HG02571 (cell line): ENCODE data around the gene LOC101059915.
"Not testable (repeated sequence)": the region's sequence is repeated elsewhere in the genome, so short reads cannot be mapped to it uniquely, and the experiment has no call there.

Experiments used
- ATAC-seq: cut with Tn5 transposase; IDR thresholded peaks from one replicate; pipeline ENCODE4 v1.9.1; 2021; ENCODE audit warnings: mild to moderate bottlenecking, moderate library complexity; ENCODE audit not compliant: unreplicated experiment

Gene LOC101059915

DNA sequence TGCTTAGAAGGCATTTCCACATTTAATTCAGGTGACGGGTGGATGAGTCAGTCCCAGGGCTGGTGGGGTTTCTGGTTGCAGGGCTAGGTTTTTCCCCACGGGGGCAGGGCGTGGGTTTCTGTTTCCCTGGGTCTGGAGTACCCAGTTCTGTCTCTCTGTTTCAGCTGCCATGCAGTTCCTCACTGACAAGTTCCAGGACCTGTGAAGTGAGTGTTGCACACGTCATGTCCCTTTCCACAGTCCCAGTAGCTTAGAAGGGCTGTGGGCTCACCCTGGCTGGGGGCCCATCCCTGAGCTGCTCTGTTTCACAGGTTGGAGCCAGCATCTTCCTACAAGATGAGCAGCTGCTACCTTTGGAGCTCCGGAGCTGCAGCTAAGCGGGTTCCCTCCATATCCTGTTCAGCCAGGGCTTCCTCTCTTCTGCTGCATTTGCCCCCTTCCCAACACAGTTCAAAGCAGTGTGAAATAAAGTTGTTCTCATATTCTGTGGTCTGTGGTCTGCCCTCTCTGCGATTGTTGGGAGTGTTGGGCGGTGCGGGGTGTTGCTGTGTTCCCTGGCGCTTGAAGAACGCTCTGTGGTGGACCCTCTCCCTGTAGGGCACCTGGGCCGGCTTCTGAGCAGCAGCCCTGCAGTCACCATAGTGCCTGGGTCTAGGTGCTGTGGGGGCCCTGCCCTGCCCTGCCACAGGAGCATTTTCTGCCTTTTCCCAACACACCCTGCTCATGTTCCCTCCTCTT lies 3.9 kb downstream of the LOC101059915 start:
- no peak for ATAC-seq

DNA sequence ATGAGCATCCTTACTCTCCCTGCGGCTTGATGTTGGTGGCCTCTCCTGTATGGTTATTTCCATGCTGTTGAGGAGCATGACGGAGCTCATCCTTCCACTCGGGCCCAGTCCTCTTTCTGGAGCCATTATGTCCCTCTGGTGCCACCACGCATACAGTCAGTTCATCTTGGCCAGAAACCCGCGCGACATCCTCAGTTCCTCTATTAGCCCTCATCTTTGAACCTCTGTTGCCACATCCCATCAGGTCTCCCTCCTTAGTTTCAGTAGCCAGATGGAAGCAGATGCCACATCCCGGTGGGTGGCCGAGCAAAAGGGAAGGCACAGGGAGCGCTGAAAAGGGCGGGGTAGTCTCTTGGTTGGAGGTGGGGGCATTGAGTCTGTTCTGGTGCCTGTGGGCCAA lies 4.6 kb downstream of the LOC101059915 start:
- ATAC-seq = no peak

DNA sequence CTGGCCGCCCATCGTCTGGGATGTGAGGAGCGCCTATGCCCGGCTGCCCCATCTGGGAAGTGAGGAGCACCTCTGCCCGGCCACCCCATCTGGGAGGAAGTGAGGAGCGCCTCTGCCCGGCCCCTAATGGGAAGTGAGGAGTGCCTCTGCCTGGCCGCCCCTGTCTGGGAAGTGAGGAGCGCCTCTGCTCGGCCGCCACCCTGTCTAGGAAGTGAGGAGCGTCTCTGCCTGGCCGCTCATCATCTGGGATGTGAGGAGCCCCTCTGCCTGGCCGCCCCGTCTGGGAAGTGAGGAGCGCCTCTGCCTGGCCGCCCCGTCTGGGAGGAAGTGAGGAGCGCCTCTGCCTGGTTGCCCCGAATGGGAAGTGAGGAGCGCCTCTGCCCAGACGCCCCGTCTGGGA lies 8.3 kb downstream of the LOC101059915 start:
- not testable (repeated sequence) for ATAC-seq

- not testable (repeated sequence) for ATAC-seq
Observed at GRCh38 chrX:71676068-71676795, 8.9 kb downstream of the LOC101059915 start.

GRCh38 chrX:71677195-71677594 lies 9.8 kb downstream of the LOC101059915 start:
- not testable (repeated sequence) for ATAC-seq

- no peak for ATAC-seq
Observed at GRCh38 chrX:71679575-71680207, 12.3 kb downstream of the LOC101059915 start.

DNA sequence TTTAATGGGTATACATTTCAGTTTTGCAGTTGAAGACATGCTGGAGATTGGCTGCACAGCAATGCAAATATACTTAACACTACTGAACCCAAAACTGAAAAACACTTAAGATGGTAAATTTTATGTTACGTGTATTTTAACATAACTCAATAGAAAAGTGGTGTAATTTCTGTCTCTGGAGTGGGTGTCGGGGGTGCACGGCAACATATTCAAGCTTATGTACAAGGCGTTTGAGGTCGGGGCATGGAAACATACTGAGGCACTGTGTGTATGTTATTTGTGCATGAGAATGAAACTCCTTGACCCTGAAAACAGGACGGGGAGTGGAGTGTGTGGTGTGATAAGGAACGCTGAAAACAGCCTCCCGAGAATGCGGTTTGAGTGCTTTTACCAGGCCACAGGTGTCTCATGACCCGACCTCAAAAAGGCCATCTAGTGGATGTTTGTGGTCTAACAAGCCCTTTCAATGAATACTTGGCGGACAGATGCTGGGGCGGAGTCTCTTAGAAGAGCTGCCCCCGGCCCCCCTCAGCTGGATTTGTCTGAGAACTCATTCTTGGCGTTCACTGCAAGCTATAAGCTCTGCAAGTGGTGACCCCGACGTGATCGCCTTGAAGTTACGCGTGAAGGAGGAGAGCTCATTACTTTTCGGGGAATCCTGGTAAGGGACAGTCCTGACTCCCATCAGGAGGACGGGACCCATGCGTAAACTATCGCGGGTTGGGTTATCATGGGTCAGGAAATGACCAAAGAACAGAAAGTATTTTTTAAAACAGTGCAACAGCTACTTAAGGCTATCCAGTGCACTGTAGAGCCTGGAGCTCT lies 29.5 kb downstream of the LOC101059915 start:
- ATAC-seq = peak; percentile 42

- ATAC-seq = peak; percentile 61
Observed at GRCh38 chrX:71697466-71698298, 30.3 kb downstream of the LOC101059915 start.

DNA sequence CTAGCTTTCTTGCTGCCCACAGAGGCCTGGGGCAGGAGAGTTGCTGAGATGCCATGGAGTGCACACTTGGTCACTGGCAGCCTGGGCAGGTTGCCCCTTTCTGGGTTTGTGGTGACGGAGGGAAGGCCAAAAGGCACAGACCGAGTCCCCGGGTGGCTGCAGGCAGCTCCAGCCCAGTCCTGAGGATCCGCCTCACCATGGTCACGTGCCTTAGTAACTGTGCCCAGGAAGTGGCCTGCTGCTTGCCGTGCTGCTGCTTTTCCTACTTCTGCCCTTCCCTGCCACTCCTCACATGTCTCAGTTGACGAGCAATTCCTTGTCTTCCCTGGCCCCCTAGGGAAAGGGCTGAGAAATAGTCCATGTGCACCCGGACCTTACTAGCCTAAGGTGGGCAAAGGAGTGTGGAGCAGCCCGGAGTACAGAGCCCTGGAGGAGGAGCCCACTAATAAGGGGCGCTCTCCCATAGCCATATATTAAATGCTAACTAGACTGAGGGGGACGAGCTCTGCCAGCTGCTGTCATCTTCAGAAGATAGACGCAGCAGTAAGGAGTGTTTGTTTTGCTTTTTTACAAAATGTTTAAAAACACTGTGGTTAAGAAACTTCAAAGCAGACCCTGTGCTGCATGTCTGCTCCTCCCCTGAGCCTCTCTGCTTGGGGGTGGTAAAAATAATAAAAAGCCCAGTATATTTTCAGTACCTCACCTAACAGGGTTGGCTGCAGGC lies 31.1 kb downstream of the LOC101059915 start:
- ATAC-seq = not testable (repeated sequence)

GRCh38 chrX:71699023-71699344 lies 31.6 kb downstream of the LOC101059915 start:
- not testable (repeated sequence) for ATAC-seq

DNA sequence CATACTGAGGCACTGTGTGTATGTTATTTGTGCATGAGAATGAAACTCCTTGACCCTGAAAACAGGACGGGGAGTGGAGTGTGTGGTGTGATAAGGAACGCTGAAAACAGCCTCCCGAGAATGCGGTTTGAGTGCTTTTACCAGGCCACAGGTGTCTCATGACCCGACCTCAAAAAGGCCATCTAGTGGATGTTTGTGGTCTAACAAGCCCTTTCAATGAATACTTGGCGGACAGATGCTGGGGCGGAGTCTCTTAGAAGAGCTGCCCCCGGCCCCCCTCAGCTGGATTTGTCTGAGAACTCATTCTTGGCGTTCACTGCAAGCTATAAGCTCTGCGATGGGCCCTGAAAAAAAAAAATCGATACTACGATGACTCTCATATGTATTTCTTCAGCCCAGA lies 35.5 kb downstream of the LOC101059915 start:
- not testable (repeated sequence) for ATAC-seq

DNA sequence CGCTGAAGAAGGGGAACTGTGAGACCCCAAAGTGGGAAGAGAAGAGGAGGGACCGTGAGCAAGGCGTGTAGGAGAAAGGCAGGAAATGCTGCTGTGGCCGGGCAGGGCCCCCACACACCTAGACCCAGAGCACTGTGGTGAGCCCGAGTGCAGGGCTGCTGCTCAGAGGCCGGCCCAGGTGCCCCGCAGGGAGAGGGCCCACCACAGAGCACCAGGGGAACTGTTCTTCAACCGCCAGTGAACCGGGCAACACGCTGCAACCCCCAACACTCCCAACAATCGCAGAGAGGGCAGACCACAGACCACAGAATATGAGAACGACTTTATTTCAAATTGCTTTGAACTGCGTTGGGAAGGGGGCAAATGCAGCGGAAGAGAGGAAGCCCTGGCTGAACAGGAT lies 46.7 kb downstream of the LOC101059915 start:
- not testable (repeated sequence) for ATAC-seq

GRCh38 chrX:71715551-71715950 lies 48.2 kb downstream of the LOC101059915 start:
- not testable (repeated sequence) for ATAC-seq

DNA sequence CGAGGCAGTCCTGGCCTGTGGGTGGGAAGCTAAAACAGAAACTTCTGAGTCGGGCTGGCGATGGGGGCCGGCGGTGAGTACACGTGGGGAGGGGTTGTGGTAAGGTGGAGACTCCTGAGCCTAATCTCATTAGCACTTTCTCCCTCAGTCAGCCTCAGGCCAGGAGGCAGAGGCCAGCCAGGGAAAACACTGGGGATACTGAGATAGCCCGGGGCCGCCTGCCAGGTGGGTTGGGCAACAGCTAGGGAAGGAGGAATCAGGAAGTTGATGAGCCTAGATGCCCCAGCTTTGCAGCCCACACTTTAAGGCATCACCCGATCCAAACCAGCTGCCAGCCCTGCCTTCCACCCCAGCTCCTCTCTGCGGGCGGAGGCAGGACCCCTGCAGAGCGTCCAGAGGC lies 49.0 kb downstream of the LOC101059915 start:
- ATAC-seq = not testable (repeated sequence)

GRCh38 chrX:71718185-71718584 lies 50.8 kb downstream of the LOC101059915 start, which contains the start of gene CXorf49:
Gene CXorf49, minus strand, starts transcription at chrX:71718285. Its CDS starts 134 bp downstream, at chrX:71718151.
- ATAC-seq = not testable (repeated sequence)

DNA sequence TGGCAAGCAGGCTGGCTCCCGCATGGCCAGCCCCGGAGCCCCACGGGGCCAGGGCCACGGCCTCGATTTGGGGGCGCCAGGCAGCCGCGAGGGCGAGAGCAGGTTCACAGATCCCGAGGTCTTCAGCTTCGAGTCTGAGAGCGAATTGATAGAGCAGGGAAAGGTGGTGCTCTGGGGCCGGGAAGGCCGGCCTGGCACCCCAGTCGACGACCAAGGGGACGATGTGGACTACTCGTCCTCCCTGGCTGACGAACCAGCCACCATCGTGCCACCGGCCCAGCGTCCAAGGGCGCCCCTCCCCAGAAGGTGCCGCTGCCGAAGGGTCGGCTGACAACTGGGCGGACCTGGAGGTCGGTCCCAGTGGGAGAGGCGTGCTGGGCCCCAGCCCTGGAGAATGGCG lies 51.8 kb downstream of the LOC101059915 start:
- ATAC-seq = not testable (repeated sequence)

DNA sequence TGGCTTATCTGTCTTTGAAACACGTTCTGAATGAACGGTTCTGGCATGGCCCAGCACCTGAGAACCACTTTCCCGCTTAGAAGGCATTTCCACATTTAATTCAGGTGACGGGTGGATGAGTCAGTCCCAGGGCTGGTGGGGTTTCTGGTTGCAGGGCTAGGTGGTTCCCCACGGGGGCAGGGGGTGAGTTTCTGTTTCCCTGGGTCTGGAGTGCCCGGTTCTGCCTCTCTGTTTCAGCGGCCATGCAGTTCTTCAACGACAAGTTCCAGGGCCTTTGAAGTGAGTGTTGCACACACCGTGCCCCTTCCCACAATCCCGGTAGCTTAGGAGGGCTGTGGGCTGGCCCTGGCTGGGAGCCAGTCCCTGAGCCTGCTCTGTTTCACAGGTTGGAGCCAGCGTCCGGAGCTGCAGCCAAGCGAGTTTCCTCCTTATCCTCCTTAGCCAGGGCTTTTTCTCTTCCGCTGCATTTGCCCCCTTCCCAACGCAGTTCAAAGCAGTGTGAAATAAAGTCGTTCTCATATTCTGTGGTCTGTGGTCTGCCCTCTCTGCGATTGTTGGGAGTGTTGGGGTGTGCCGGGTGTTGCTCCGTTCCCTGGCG lies 53.0 kb downstream of the LOC101059915 start:
- ATAC-seq = not testable (repeated sequence)
